Esophagus (tissue), 2 donors: ENCODE results near the gene TMEM266. TPM values are rescaled to one million over a fixed set of nuclear protein-coding genes. Genes with fewer than 3 reads are reported as not detected.
"Not testable (repeated sequence)": the region's sequence is repeated elsewhere in the genome, so short reads cannot be mapped to it uniquely, and the experiment has no call there.

Experiments used
- H3K27ac ChIP-seq, 2 donors: one replicate each; pipeline ENCODE4 v1.5.1; 2013; ENCODE audit warnings: low read depth in 2 of 2, mild to moderate bottlenecking in 2 of 2, inconsistent platforms in 1 of 2, low read length in 1 of 2, moderate library complexity in 1 of 2
- H3K27me3 ChIP-seq, 2 donors: one replicate each; pipeline ENCODE4 v1.6.1; 2013; ENCODE audit warnings: low read length in 2 of 2, control low read depth in 1 of 2, mild to moderate bottlenecking in 1 of 2; ENCODE audit not compliant: insufficient read depth in 2 of 2, control insufficient read depth in 1 of 2
- H3K36me3 ChIP-seq, 2 donors: one replicate each; pipeline ENCODE4 v1.6.1; 2013; ENCODE audit warnings: low read length in 1 of 2; ENCODE audit not compliant: control insufficient read depth in 2 of 2, insufficient read depth in 2 of 2
- H3K4me1 ChIP-seq, 2 donors: one replicate each; pipeline ENCODE4 v1.6.1; 2013; ENCODE audit warnings: low read length in 1 of 2; ENCODE audit not compliant: control insufficient read depth in 2 of 2, insufficient read depth in 2 of 2
- H3K4me3 ChIP-seq, 2 donors: one replicate each; pipeline ENCODE4 v1.5.1; 2013; ENCODE audit warnings: low read length in 2 of 2, mild to moderate bottlenecking in 2 of 2, low read depth in 1 of 2, moderate library complexity in 1 of 2
- H3K9me3 ChIP-seq, 2 donors: one replicate each; pipeline ENCODE4 v1.6.1; 2013; ENCODE audit warnings: mild to moderate bottlenecking in 2 of 2, low read depth in 1 of 2, low read length in 1 of 2, moderate library complexity in 1 of 2; ENCODE audit not compliant: control insufficient read depth in 2 of 2, insufficient read depth in 1 of 2
- WGBS, 2 donors: extraction: QIAGEN DNeasy Blood & Tissue Kit; methylation state at CpG; one replicate each; pipeline ENCODE4 v1.1.7; 2013; 5-methylcytosine and 5-hydroxymethylcytosine counted together
- polyA plus RNA-seq, 2 donors: library from polyadenylated mRNA; stranded (reverse); fragments of 200-250 nt; gene quantifications; one replicate each; pipeline ENCODE4 v1.2.3, GENCODE V29; 2013
- donor health status: healthy with polysubstance abuse.
- donor health status: Bipolar disorder and iron deficiency.

Gene TMEM266
- polyA plus RNA-seq, 2 donors = 0.06 to 0.14 TPM

- 69 to 88% methylated on average over 1 of the region's 1 CpG for WGBS, 2 donors
- peak overlapping the region; percentile 7 to 29 for H3K27ac ChIP-seq
- no peaks in the 10 kb centered on the region for H3K36me3 ChIP-seq
- no peak overlapping the region for H3K4me3 ChIP-seq
- H3K4me1 ChIP-seq = peaks cover 2% of the 10 kb centered on the region in 2 donors
- peaks cover 0 to 3% of the 10 kb centered on the region in 2 donors for H3K9me3 ChIP-seq
- no peaks in the 10 kb centered on the region for H3K27me3 ChIP-seq
Measured at GRCh38 chr15:76038512-76038911, 21.3 kb upstream of the TMEM266 start.

GRCh38 chr15:76054201-76054600 is 5.6 kb upstream of the TMEM266 start:
- H3K27me3 ChIP-seq, H3K36me3 ChIP-seq, H3K27ac ChIP-seq, H3K4me1 ChIP-seq, H3K4me3 ChIP-seq, H3K9me3 ChIP-seq: not testable (repeated sequence)
- 66 to 85% methylated on average over 10 of the region's 10 CpGs for WGBS, 2 donors

GRCh38 chr15:76056931-76057330 is 2.9 kb upstream of the TMEM266 start:
- Histone ChIP-seq H3K36me3 (no peaks in the 10 kb centered on the region), H3K27ac (no peak overlapping the region), H3K4me1 (no peaks in the 10 kb centered on the region), H3K9me3 (no peaks in the 10 kb centered on the region), H3K4me3 (no peak overlapping the region), H3K27me3 (peaks cover 0 to 2% of the 10 kb centered on the region in 2 donors)
- 7 to 11% methylated on average over 3 of the region's 3 CpGs for WGBS, 2 donors

- no peaks in the 10 kb centered on the region for H3K4me1 ChIP-seq
- WGBS, 2 donors = 2 to 4% methylated on average over 7 of the region's 7 CpGs
- H3K4me3 ChIP-seq = no peak overlapping the region
Measured at GRCh38 chr15:76057332-76058000, 2.3 kb upstream of the TMEM266 start.

GRCh38 chr15:76058714-76059319 is 968 bp upstream of the TMEM266 start:
- Histone ChIP-seq H3K4me1 (no peaks in the 10 kb centered on the region), H3K27me3 (peaks cover 0 to 6% of the 10 kb centered on the region in 2 donors), H3K36me3 (no peaks in the 10 kb centered on the region), H3K27ac (no peak overlapping the region), H3K4me3 (peak overlapping the region; percentile 52 to 73), H3K9me3 (no peaks in the 10 kb centered on the region)
- 11 to 12% methylated on average over 18 of the region's 18 CpGs for WGBS, 2 donors

More at GRCh38 chr15:76057332-76058000, 2.3 kb upstream of the TMEM266 start:
- H3K27ac ChIP-seq = no peak overlapping the region
- no peaks in the 10 kb centered on the region for H3K9me3 ChIP-seq
- H3K36me3 ChIP-seq = no peaks in the 10 kb centered on the region
- peaks cover 0 to 2% of the 10 kb centered on the region in 2 donors for H3K27me3 ChIP-seq

GRCh38 chr15:76060118-76060989 is 569 bp downstream of the TMEM266 start:
- peaks cover 0 to 6% of the 10 kb centered on the region in 2 donors for H3K27me3 ChIP-seq

GRCh38 chr15:76061700-76062099 is 1.9 kb downstream of the TMEM266 start:
- H3K27ac ChIP-seq = no peak overlapping the region
- WGBS, 2 donors = 87 to 89% methylated on average over 5 of the region's 5 CpGs
- no peaks in the 10 kb centered on the region for H3K9me3 ChIP-seq
- no peaks in the 10 kb centered on the region for H3K36me3 ChIP-seq
- no peak overlapping the region for H3K4me3 ChIP-seq
- H3K27me3 ChIP-seq = peaks cover 0 to 6% of the 10 kb centered on the region in 2 donors
- no peaks in the 10 kb centered on the region for H3K4me1 ChIP-seq

More at GRCh38 chr15:76060118-76060989, 569 bp downstream of the TMEM266 start:
- Histone ChIP-seq H3K9me3 (no peaks in the 10 kb centered on the region), H3K36me3 (no peaks in the 10 kb centered on the region), H3K4me3 (peak overlapping the region; percentile 38 to 73), H3K27ac (no peak overlapping the region), H3K4me1 (no peaks in the 10 kb centered on the region)
- 15 to 16% methylated on average over 19 to 20 of the region's 20 CpGs for WGBS, 2 donors

GRCh38 chr15:76062286-76062685 is 2.5 kb downstream of the TMEM266 start:
- H3K9me3 ChIP-seq = no peaks in the 10 kb centered on the region
- H3K27ac ChIP-seq = no peak overlapping the region
- H3K4me3 ChIP-seq = no peak overlapping the region
- H3K4me1 ChIP-seq = no peaks in the 10 kb centered on the region
- no peaks in the 10 kb centered on the region for H3K36me3 ChIP-seq
- H3K27me3 ChIP-seq = peaks cover 0 to 6% of the 10 kb centered on the region in 2 donors
- 34 to 48% methylated on average over 3 of the region's 3 CpGs for WGBS, 2 donors

GRCh38 chr15:76064375-76064774 is 4.6 kb downstream of the TMEM266 start:
- Histone ChIP-seq H3K27me3 (peaks cover 0 to 5% of the 10 kb centered on the region in 2 donors), H3K9me3 (no peaks in the 10 kb centered on the region), H3K27ac (no peak overlapping the region), H3K4me1 (no peaks in the 10 kb centered on the region), H3K4me3 (no peak overlapping the region), H3K36me3 (no peaks in the 10 kb centered on the region)
- 59 to 68% methylated on average over 3 of the region's 3 CpGs for WGBS, 2 donors
